ENCODE data around the gene FN1. TPM values are rescaled to one million over a fixed set of nuclear protein-coding genes. Genes with fewer than 3 reads are reported as not detected.
"Not testable (repeated sequence)": the region's sequence is repeated elsewhere in the genome, so short reads cannot be mapped to it uniquely, and the experiment has no call there.

Gene FN1
- total RNA-seq, 1 donor from 2014 or later = 217 TPM

GRCh38 chr2:215409331-215410127, 26.3 kb downstream of the FN1 start:
- DNase-seq (ENCODE audit: low spot score) = no peak

GRCh38 chr2:215408441-215408840, 27.4 kb downstream of the FN1 start:
- DNase-seq (ENCODE audit: low spot score) = not testable (repeated sequence)

DNA sequence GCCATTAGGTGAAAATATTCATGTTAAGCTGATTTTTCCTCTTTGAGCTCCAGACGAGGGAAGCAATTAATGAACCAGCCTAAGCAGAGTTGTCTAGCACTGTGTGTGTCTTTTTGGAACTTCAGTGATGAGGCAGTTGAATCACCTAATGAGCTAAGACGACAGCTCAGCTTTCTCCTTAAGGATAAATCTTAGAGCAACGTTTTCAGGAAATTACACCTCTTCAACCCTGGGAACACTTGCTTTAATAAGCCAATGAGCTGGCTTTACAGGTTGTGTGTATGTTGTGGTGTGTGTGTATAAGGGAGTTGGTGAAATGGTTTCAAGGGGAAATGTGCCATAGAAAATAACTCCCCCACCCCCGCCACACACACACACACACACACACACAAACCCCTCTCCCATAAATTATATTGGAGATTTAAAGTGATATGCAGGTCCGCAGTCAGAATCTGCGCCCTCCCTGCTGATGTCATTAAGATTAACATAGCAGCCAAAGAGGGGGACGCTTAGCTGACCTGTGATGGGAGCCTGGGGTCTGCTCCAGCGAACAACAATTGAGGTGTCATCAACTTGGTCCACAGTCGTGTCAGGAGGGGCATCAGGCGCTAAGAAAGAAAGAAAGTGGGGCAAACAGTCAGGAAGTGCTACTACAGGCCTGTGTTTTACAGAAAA, 28.1 kb downstream of the FN1 start:
- no peak for DNase-seq (ENCODE audit: low spot score)

GRCh38 chr2:215407061-215407460, 28.8 kb downstream of the FN1 start:
- no peak for DNase-seq (ENCODE audit: low spot score)

- DNase-seq (ENCODE audit: low spot score) = no peak
These were observed 29.9 kb downstream of the FN1 start for GRCh38 chr2:215405722-215406581.

GRCh38 chr2:215404348-215405012, 31.4 kb downstream of the FN1 start:
- DNase-seq (ENCODE audit: low spot score) = no peak

- no peak for DNase-seq (ENCODE audit: low spot score)
These were observed 32.2 kb downstream of the FN1 start for GRCh38 chr2:215403441-215404347.

GRCh38 chr2:215401896-215402379, 33.9 kb downstream of the FN1 start:
- no peak for DNase-seq (ENCODE audit: low spot score)

GRCh38 chr2:215399067-215399716, 36.7 kb downstream of the FN1 start:
- DNase-seq (ENCODE audit: low spot score) = no peak

GRCh38 chr2:215397632-215398341, 38.1 kb downstream of the FN1 start:
- no peak for DNase-seq (ENCODE audit: low spot score)

- DNase-seq (ENCODE audit: low spot score) = no peak
These were observed 39.1 kb downstream of the FN1 start for GRCh38 chr2:215396595-215397313.

- no peak for DNase-seq (ENCODE audit: low spot score)
These were observed 40.0 kb downstream of the FN1 start for GRCh38 chr2:215395687-215396460.

DNA sequence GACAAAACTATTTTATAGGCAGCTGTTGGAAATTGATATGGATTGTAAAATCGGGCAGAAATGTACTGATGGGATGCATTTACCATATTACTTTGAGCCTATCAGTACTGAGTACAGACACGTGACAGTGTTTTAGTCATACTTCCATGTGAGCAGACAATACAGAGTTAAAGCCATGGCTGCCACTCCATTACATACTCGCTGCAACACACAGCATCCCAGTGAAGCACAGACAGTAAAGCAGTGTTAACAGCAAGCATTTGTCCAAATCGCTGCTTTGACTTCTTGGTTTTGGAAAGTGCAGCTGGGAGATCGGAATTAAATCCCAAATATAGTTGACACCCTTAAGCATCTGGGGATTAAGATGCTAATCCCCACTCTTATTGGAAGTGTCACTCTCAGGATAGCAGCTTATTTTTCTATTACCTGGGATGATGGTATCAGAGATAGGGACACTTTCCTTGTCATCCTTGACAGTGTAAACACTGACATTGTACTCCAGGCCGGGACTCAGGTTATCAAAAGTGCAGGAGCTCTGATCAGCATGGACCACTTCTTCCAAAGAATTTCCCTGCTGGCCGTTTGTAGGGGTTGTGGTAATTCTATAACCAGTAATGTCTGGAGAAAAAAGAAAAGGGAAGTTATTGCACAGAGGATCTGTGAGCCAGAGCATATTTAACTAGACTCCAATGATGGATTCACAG, 41.6 kb downstream of the FN1 start:
- no peak for DNase-seq (ENCODE audit: low spot score)

GRCh38 chr2:215392687-215393270, 43.1 kb downstream of the FN1 start:
- no peak for DNase-seq (ENCODE audit: low spot score)

DNA sequence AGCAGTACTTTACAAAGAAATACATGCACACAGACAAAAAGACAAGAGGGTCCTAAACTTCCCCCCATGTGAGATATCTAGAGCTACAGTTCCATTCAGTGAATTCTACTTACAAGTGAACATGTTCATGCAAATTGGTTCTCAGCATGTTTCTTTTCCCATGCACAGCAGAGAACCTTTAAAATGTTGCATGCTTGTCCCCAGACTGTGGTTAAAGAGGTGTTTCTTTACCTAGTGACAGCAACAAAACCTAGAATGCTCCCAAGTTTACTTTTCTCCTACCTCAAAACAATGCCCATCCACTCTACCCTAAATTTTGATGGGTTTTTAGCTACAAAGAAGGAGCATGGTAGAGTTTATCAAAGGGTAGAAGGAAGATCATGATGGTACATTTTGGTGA, 43.7 kb downstream of the FN1 start:
- no peak for DNase-seq (ENCODE audit: low spot score)

GRCh38 chr2:215391531-215391930, 44.3 kb downstream of the FN1 start:
- DNase-seq (ENCODE audit: low spot score) = no peak
